ENCODE results near the gene DDX23.

The DDX23 gene

DNA sequence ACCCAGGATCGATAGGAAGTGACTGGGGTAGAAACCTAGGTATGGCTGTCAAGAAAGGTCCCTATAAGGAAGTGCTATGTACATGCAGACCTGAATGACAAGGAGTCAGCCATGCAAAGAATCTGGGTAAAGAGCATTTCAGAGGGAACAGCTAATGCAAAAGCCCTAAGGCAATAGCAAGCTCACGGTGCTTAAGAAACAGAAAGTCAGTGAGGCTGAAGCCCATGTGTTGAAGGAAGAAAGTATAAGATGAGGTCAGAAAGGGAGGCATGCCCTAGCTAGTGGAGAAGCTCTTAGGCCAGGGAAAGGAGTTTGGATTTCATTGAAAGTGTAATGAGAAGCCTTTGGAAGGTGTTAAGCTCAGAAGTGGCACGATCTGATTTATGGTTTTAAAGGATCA lies 57.1 kb downstream of the DDX23 start:
- Histone ChIP-seq H3K27ac (ENCODE audit: low read depth, low read length) (no peak overlapping the region), H3K36me3 (ENCODE audit: control insufficient read depth, insufficient read depth, low read length) (no peaks in the 10 kb centered on the region), H3K4me1 (ENCODE audit: control insufficient read depth, insufficient read depth, low read length) (peaks cover 11% of the 10 kb centered on the region), H3K4me3 (ENCODE audit: low read depth, low read length) (no peak overlapping the region), H3K27me3 (ENCODE audit: control insufficient read depth, insufficient read depth, low read length) (no peaks in the 10 kb centered on the region), H3K9ac (ENCODE audit: low read length) (peak overlapping the region; percentile 43), H3K9me3 (ENCODE audit: control insufficient read depth, insufficient read depth, low read depth, low read length) (no peaks in the 10 kb centered on the region)

DNA sequence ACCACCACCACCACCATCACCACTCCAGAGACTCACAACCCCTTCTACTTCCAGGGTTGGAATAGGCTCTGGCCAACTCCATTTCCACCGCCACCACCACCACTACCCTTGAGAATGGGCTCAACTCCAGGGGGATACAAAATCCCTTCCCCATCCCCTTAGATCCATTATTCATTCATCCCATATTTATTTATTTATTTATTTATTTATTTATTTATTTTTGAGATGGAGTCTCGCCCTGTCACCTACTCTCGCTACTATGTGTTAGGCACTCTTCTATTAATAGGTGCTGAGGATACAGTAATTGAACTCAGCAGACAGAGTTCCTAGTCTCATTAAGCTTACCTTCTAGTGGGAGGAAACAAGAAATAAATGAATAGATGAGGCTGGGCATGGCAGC lies 58.3 kb downstream of the DDX23 start:
- Histone ChIP-seq H3K4me3 (ENCODE audit: low read depth, low read length) (no peak overlapping the region), H3K36me3 (ENCODE audit: control insufficient read depth, insufficient read depth, low read length) (no peaks in the 10 kb centered on the region), H3K9me3 (ENCODE audit: control insufficient read depth, insufficient read depth, low read depth, low read length) (no peaks in the 10 kb centered on the region), H3K27ac (ENCODE audit: low read depth, low read length) (no peak overlapping the region), H3K4me1 (ENCODE audit: control insufficient read depth, insufficient read depth, low read length) (peaks cover 12% of the 10 kb centered on the region), H3K27me3 (ENCODE audit: control insufficient read depth, insufficient read depth, low read length) (no peaks in the 10 kb centered on the region), H3K9ac (ENCODE audit: low read length) (no peak overlapping the region)

DNA sequence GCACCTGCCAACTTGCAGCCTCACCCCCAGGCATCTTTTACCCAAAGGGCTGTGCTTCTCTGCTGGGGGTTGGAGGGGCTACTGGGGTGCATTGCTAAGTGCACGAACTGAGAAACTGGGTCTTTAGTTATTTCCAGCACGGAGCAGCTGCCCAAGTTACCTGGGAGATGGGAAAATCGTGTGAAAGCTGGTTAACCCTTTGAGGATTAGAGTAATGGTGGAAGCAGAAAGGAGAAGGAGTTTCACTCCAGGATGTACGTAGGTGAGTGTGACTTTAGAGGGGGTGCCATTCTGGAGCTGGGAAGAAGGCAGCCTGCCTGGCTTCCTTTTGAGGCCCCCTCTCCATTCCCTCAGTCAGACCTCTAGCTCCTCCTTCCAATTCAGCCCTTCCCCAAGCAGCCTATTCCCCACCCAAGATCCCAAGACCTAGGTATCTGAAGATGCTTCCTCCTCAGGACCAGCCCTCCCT lies 62.1 kb downstream of the DDX23 start:
- H3K27me3 ChIP-seq (ENCODE audit: control insufficient read depth, insufficient read depth, low read length) = peaks cover 11% of the 10 kb centered on the region
- no peaks in the 10 kb centered on the region for H3K36me3 ChIP-seq (ENCODE audit: control insufficient read depth, insufficient read depth, low read length)
- H3K9me3 ChIP-seq (ENCODE audit: control insufficient read depth, insufficient read depth, low read depth, low read length) = no peaks in the 10 kb centered on the region
- H3K4me3 ChIP-seq (ENCODE audit: low read depth, low read length) = peak overlapping the region; percentile 99
- no peak overlapping the region for H3K27ac ChIP-seq (ENCODE audit: low read depth, low read length)
- H3K9ac ChIP-seq (ENCODE audit: low read length) = no peak overlapping the region
- peaks cover 14% of the 10 kb centered on the region for H3K4me1 ChIP-seq (ENCODE audit: control insufficient read depth, insufficient read depth, low read length)

DNA sequence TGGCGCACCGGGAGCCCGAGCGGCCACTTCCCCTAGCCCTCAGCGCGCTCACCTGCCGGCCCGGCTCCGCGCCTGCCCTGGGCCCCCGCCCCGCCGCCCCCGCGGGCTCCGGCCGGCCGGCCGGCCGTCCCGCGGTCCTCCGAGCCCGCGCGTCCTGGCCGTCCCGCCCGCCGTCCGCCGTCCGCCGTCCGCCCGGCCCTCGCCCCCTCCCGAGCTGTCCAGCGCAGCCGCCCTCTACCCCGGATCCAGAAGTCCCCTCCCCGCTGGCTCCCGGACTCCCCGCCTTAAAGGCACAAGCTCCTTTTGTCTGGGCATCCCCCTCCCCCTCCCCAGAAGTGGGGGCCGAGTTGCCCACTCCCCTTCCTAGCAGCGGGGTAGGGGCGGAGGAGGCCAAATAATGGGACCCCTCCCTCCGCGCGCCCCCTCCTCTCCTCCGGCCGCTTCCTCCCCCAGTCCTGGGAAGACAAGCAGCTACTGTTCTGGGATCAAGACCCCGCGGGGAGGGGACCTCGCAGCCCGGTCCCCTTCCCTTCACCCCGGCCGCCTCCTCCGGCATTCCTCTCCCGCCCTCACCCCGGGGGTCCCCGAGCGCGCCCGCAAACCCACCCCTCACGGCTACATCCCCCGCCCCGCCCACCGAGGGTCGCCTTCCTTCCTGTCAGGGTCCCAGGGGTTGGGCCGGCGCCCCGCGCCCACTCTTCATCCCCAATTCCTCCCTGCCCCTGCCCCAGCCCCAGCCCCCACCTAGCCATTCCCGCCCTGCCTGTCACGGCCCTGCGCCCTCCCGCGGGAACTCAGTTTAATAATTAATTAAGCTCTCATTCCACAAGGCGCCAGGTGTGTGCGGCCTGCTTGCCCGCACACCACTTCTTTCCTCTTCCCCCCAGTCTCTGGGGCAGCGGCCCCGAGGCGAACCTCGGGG lies 62.8 kb downstream of the DDX23 start, which contains the start of gene ADCY6:
ADCY6 (minus strand) TSS at position 236 of the 922 bp plus-strand sequence. CDS start 5,655 bp downstream, outside the sequence.
- peak within 1 kb of the TSS; percentile 57; the same call in 1 of the 2 replicates for H3K27ac ChIP-seq (ENCODE audit: low read depth, low read length)
- peaks cover 11% of the 10 kb centered on the region for H3K27me3 ChIP-seq (ENCODE audit: control insufficient read depth, insufficient read depth, low read length)
- H3K9me3 ChIP-seq (ENCODE audit: control insufficient read depth, insufficient read depth, low read depth, low read length) = no peaks in the 10 kb centered on the region
- no peaks in the 10 kb centered on the region for H3K36me3 ChIP-seq (ENCODE audit: control insufficient read depth, insufficient read depth, low read length)
- H3K4me3 ChIP-seq (ENCODE audit: low read depth, low read length) = peak within 1 kb of the TSS; percentile 99
- peak within 1 kb of the TSS; percentile 78 for H3K9ac ChIP-seq (ENCODE audit: low read length)
- H3K4me1 ChIP-seq (ENCODE audit: control insufficient read depth, insufficient read depth, low read length) = peaks cover 14% of the 10 kb centered on the region

DNA sequence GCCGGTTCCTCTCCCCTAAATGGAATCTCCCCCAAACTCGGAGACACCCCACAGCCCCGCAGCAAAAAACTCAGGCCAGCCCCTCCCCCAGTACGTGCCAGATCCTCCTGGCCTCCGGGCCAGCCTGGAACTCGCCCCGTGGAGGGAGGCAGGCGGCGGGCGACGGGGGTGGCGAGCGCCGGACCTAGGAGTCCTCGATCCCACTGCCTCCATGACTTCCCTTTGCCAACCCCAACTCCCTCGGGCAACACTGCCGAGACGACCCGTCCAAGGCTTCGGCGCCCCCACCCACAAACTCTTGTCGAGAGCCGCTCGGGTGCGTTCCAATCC lies 63.5 kb downstream of the DDX23 start:
- Histone ChIP-seq H3K27ac (ENCODE audit: low read depth, low read length) (no peak overlapping the region), H3K9ac (ENCODE audit: low read length) (peak overlapping the region; percentile 78)

DNA sequence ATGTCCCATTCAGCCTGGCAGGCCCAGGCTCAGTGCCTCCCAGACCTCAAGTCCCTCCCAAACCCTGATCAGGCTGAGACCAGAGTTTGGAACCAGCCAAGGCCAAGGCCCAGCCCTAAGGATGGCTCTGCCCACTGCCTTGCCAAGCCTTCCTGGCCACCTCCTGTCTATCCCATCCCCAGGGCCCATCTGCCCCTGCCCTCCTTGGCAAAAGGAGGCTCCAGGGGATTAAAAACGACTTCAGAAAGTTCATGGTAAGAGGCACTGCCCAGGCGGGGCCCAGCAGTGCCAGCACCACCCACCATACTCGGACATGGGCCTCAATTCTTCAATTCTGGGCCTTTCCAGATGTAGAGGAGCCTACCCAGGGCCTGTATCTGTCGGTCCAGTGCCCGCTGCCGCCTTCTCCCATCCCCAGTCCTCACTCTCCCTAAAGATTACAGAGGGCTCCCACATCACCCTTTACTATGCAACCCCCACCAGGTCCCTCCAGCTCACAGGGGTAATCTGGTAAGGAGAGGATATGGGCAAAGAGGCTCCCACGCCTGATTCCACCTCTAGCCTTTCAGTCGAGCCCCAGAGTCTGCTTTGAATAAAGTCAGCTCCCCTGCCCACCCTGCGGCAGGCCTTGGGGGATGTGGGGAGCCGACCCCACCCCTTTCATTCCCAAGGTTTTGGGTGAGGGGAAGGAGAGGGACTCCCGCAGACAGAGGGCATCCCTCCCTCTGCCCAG lies 64.0 kb downstream of the DDX23 start:
- Histone ChIP-seq H3K36me3 (ENCODE audit: control insufficient read depth, insufficient read depth, low read length) (no peaks in the 10 kb centered on the region), H3K4me1 (ENCODE audit: control insufficient read depth, insufficient read depth, low read length) (peaks cover 14% of the 10 kb centered on the region), H3K27ac (ENCODE audit: low read depth, low read length) (no peak overlapping the region), H3K27me3 (ENCODE audit: control insufficient read depth, insufficient read depth, low read length) (peaks cover 11% of the 10 kb centered on the region), H3K4me3 (ENCODE audit: low read depth, low read length) (peak overlapping the region; percentile 99), H3K9ac (ENCODE audit: low read length) (peak overlapping the region; percentile 78), H3K9me3 (ENCODE audit: control insufficient read depth, insufficient read depth, low read depth, low read length) (no peaks in the 10 kb centered on the region)

More for the DNA sequence above, 63.5 kb downstream of the DDX23 start:
- Histone ChIP-seq H3K4me3 (ENCODE audit: low read depth, low read length) (peak overlapping the region; percentile 99), H3K36me3 (ENCODE audit: control insufficient read depth, insufficient read depth, low read length) (no peaks in the 10 kb centered on the region), H3K4me1 (ENCODE audit: control insufficient read depth, insufficient read depth, low read length) (peaks cover 14% of the 10 kb centered on the region), H3K9me3 (ENCODE audit: control insufficient read depth, insufficient read depth, low read depth, low read length) (no peaks in the 10 kb centered on the region), H3K27me3 (ENCODE audit: control insufficient read depth, insufficient read depth, low read length) (peaks cover 11% of the 10 kb centered on the region)

DNA sequence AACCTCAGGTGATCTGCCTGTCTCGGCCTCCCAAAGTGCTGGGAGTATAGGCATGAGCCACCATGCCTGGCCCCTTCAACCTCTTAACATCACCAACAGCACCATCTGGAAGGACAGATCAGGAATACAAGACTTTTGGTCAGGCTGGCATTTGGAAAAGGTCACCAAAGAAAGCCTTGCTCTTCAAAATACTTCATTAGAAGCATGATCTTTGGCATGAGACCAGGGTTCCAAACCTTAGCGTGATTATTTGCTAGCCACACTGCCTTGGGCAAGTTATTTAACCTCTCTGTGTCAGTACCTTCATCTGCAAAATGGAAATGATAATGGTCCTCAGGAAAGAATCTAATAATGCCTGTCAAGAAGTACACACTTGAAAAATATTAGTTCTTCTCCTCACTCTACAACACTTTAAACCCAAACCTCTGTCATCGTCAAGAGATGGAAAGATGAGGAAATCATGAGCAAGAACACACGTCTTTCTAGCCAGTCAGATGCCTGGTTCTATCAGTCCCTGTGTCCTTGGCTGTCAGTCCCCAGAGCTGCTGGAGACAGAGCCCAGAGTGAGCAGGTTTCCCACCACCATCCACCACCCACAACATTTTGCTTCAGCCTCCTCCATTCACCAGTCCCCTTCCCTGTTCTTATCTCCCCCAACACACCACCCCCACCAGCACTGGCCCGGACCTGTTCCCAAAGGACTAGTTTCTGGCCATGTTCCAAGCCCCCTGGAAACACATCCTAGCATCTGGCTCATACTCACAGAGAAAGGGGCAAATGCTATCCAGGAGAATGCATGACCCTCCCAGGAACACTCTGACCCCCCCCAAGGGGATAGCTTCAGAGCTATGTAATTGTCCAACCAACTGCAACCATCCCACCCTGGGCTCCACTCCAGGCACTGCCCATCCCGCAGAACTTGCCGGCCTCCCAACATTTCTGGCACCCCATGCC lies 65.1 kb downstream of the DDX23 start:
- Histone ChIP-seq H3K9ac (ENCODE audit: low read length) (no peak overlapping the region), H3K36me3 (ENCODE audit: control insufficient read depth, insufficient read depth, low read length) (no peaks in the 10 kb centered on the region), H3K27me3 (ENCODE audit: control insufficient read depth, insufficient read depth, low read length) (peaks cover 11% of the 10 kb centered on the region), H3K4me3 (ENCODE audit: low read depth, low read length) (no peak overlapping the region), H3K4me1 (ENCODE audit: control insufficient read depth, insufficient read depth, low read length) (peaks cover 22% of the 10 kb centered on the region), H3K9me3 (ENCODE audit: control insufficient read depth, insufficient read depth, low read depth, low read length) (no peaks in the 10 kb centered on the region), H3K27ac (ENCODE audit: low read depth, low read length) (no peak overlapping the region)

DNA sequence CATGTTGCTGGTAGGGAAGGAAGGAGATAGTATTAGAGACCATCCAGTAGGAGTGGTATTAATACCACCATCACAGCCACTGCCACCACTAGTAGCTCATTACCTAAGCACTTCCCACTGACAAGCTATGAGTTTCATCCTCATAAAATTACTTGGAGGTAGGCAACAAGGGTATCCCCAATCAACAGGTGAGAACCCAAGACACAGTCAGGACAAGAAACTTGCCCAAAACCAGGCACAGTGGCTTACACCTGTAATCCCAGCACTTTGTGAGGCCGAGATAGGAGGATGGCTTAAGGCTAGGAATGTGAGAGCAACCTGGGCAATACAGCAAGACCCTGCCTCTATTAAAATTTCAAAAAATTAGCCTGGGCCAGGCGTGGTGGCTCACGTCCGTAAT lies 68.5 kb downstream of the DDX23 start:
- peaks cover 24% of the 10 kb centered on the region; the same call in 1 of the 2 replicates for H3K4me1 ChIP-seq (ENCODE audit: control insufficient read depth, insufficient read depth, low read length)
- H3K9ac ChIP-seq (ENCODE audit: low read length) = no peak overlapping the region
- H3K27ac ChIP-seq (ENCODE audit: low read depth, low read length) = no peak overlapping the region
- no peaks in the 10 kb centered on the region for H3K36me3 ChIP-seq (ENCODE audit: control insufficient read depth, insufficient read depth, low read length)
- H3K4me3 ChIP-seq (ENCODE audit: low read depth, low read length) = no peak overlapping the region
- H3K27me3 ChIP-seq (ENCODE audit: control insufficient read depth, insufficient read depth, low read length) = peaks cover 11% of the 10 kb centered on the region
- H3K9me3 ChIP-seq (ENCODE audit: control insufficient read depth, insufficient read depth, low read depth, low read length) = no peaks in the 10 kb centered on the region

DNA sequence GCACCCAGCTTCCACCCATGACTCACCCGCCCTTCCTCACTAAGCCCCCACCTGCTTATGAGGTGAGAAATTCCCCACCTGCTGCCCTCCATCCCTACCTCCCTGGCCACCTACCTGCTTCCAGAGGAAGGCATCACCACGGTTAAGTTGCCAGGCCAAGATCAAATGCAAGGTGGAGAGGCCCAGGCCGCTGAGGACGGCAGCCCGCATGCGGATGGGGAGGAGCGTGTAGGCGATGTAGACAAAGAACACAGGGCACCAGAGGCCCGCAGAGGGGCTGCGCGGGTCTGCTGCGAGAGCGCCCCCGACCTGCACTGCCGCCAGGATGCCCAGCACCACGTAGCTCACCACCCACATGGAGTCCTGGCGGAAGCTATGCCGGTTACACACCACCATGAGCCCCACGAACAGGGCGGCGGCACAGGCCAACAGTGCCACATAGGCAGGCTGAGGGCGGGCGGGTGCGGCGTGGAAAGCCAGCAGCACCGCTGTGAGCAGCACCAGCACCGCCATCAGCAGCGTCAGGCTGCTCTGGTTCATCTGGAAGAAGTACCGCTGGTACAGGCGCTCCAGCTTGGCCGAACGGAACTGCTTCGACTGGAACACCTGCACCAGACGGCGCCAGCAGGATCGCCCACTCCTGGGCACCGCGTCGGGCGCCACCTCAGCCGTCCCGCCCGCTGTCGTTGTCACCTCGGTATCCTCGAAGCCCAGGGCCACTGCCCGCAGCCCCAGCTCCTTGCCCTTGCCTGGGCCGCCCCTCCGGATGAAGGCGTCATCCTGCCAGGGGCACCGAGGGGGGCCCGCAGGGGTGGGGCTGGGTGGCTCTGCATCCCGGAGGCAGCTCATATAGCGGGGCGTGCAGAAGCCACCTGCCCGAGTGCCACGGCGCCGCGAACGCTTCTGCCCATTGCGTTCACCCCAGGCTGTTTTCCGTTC lies 69.2 kb downstream of the DDX23 start:
- no peaks in the 10 kb centered on the region for H3K9me3 ChIP-seq (ENCODE audit: control insufficient read depth, insufficient read depth, low read depth, low read length)
- H3K36me3 ChIP-seq (ENCODE audit: control insufficient read depth, insufficient read depth, low read length) = no peaks in the 10 kb centered on the region
- H3K9ac ChIP-seq (ENCODE audit: low read length) = no peak overlapping the region
- no peak overlapping the region for H3K4me3 ChIP-seq (ENCODE audit: low read depth, low read length)
- peaks cover 5% of the 10 kb centered on the region for H3K27me3 ChIP-seq (ENCODE audit: control insufficient read depth, insufficient read depth, low read length)
- peaks cover 25% of the 10 kb centered on the region for H3K4me1 ChIP-seq (ENCODE audit: control insufficient read depth, insufficient read depth, low read length)
- no peak overlapping the region for H3K27ac ChIP-seq (ENCODE audit: low read depth, low read length)
